Right ventricle myocardium inferior (tissue), 1 donor: ENCODE data around the gene SPATC1L. TPM values are rescaled to one million over a fixed set of nuclear protein-coding genes. Genes with fewer than 3 reads are reported as not detected.
"Not testable (repeated sequence)": the region's sequence is repeated elsewhere in the genome, so short reads cannot be mapped to it uniquely, and the experiment has no call there.

Experiments used
- ATAC-seq: fragments of 200-7000 bp; cut with Tn5 transposase; one replicate; pipeline ENCODE4 v1.9.1; 2020; ENCODE audit warnings: mild to moderate bottlenecking, moderate library complexity
- DNase-seq: peaks from one replicate; pipeline ENCODE4 v3.0.0; 2021; ENCODE audit errors: missing footprints
- intact Hi-C: fragments of 100-400 bp; cut with DNase I; formaldehyde crosslinking; loops from one replicate; pipeline ENCODE4 v1.11.0; 2022
- total RNA-seq: library from RNA; stranded (reverse); fragmentation: NEBNext Ultra II Directional; extraction: Animal tissue kit (Norgen Biotek cat#: 25700); gene quantifications from one replicate; pipeline ENCODE4 v1.2.1, GENCODE V29; 2021
- donor health status: DM: no; HTN: yes; CAD: no; lungs with severe emphysema.

SPATC1L gene
- total RNA-seq, 1 donor from 2014 or later, result 7.7 TPM

GRCh38 chr21:46189213-46189958 is 5.1 kb upstream of the SPATC1L start:
- ATAC-seq (no peak), DNase-seq (no peak)
- intact Hi-C loops, result loop anchor here (2.0 to 5.0 kb wide), 2 partner anchors 39 to 133 kb away; partner anchors contain the start of genes C21orf58, LSS and PCNT

GRCh38 chr21:46188226-46189212 is 4.3 kb upstream of the SPATC1L start:
- intact Hi-C loops, result loop anchor here (2.0 to 5.0 kb wide), 2 partner anchors 40 to 134 kb away; partner anchors contain the start of genes C21orf58, LSS and PCNT
- ATAC-seq (peak; percentile 66), DNase-seq (no peak)

- no peak for DNase-seq
- intact Hi-C loops, result loop anchor here (2.0 to 5.0 kb wide), 2 partner anchors 41 to 134 kb away; partner anchors contain the start of genes C21orf58, LSS and PCNT
- ATAC-seq, result no peak
Observed at GRCh38 chr21:46187814-46188213, 3.6 kb upstream of the SPATC1L start.

- DNase-seq (no peak), ATAC-seq (no peak)
- intact Hi-C loops, result loop anchor here (5.0 kb wide), 1 partner anchor 135 kb away; the partner anchor contains the start of genes C21orf58 and PCNT
Observed at GRCh38 chr21:46187261-46187660, 3.0 kb upstream of the SPATC1L start.

GRCh38 chr21:46185716-46186115 is 1.5 kb upstream of the SPATC1L start:
- intact Hi-C loops, result loop anchor here (5.0 kb wide), 1 partner anchor 137 kb away; the partner anchor contains the start of genes C21orf58 and PCNT
- DNase-seq, result no peak
- ATAC-seq, result no peak

- DNase-seq (peak; percentile 95), ATAC-seq (peak; percentile 57)
- intact Hi-C loops, result loop anchor here (5.0 kb wide), 1 partner anchor 137 kb away; the partner anchor contains the start of genes C21orf58 and PCNT
Observed at GRCh38 chr21:46184625-46185555, 631 bp upstream of the SPATC1L start.

GRCh38 chr21:46183337-46183909 is 836 bp downstream of the SPATC1L start:
- peak; percentile 59 for DNase-seq
- ATAC-seq, intact Hi-C loops: not testable (repeated sequence)

GRCh38 chr21:46182548-46183336 is 1.5 kb downstream of the SPATC1L start:
- peak; percentile 28 for ATAC-seq
- peak; percentile 77 for DNase-seq
- intact Hi-C loops, result no loop called here

GRCh38 chr21:46181953-46182547 is 2.2 kb downstream of the SPATC1L start:
- intact Hi-C loops, result no loop called here
- DNase-seq (no peak), ATAC-seq (no peak)

- DNase-seq (no peak), ATAC-seq (no peak)
- intact Hi-C loops, result no loop called here
Observed at GRCh38 chr21:46181436-46181835, 2.8 kb downstream of the SPATC1L start.

- ATAC-seq (no peak), DNase-seq (no peak)
- intact Hi-C loops, result no loop called here
Observed at GRCh38 chr21:46180778-46181391, 3.4 kb downstream of the SPATC1L start.

- no peak for DNase-seq
- ATAC-seq, result no peak
- intact Hi-C loops, result no loop called here
Observed at GRCh38 chr21:46180079-46180722, 4.1 kb downstream of the SPATC1L start.

- ATAC-seq (no peak), DNase-seq (no peak)
- intact Hi-C loops, result no loop called here
Observed at GRCh38 chr21:46179708-46180078, 4.6 kb downstream of the SPATC1L start.

GRCh38 chr21:46178961-46179360 is 5.3 kb downstream of the SPATC1L start:
- no peak for DNase-seq
- intact Hi-C loops, result no loop called here
- no peak for ATAC-seq

GRCh38 chr21:46176443-46177129 is 7.7 kb downstream of the SPATC1L start:
- intact Hi-C loops, DNase-seq, ATAC-seq: not testable (repeated sequence)
